Hepatocyte (in vitro differentiated cells): ENCODE results near the gene RBMX. TPM values are rescaled to one million over a fixed set of nuclear protein-coding genes. Genes with fewer than 3 reads are reported as not detected.

Experiments used
- polyA plus RNA-seq: library from polyadenylated mRNA; unstranded; fragments of >200 nt; fragmentation: Nextera tagmentation; extraction: Ambion mirVana; gene quantifications from 2 replicates; pipeline ENCODE4 v1.2.1, GENCODE V29; 2016
- small RNA-seq: library from RNA; depleted of rRNA; stranded (forward); fragments of <200 nt; gene quantifications from one replicate; pipeline ENCODE3, GENCODE V24; 2014
- total RNA-seq: library from RNA; depleted of rRNA; stranded (reverse); fragments of >200 nt; gene quantifications from 2 replicates; pipeline ENCODE4 v1.2.3, GENCODE V29; 2014

RBMX gene
- total and polyA plus RNA-seq, 2 experiments from 2014 or later = 116 to 262 TPM

Small RNAs within 50 kb of the gene (small RNA-seq; reads per million reads assigned to genes)
- gene SNORD61 = not detected

Other genes with a start within 250 kb of the RBMX start
- gene CD40LG, start 232.6 kb downstream of the RBMX start, total RNA-seq = not detected in 2 replicates
- not detected in 2 replicates for gene CD40LG, start 232.6 kb downstream of the RBMX start, polyA plus RNA-seq
- gene ARHGEF6, start 99.8 kb downstream of the RBMX start, total RNA-seq = 2.2 and 3.7 TPM in 2 replicates
- 2.0 and 3.5 TPM in 2 replicates for gene ARHGEF6, start 99.8 kb downstream of the RBMX start, polyA plus RNA-seq
- not detected in 2 replicates for gene GPR101, start 153.3 kb upstream of the RBMX start, total RNA-seq
- gene GPR101, start 153.3 kb upstream of the RBMX start, polyA plus RNA-seq = 0.25 TPM in 1 of 2 replicates, not detected in the other